IPS-NIHi7 (cell line): ENCODE data around the gene NTNG1.
"Not testable (repeated sequence)": the region's sequence is repeated elsewhere in the genome, so short reads cannot be mapped to it uniquely, and the experiment has no call there.

ENCODE experiments used
- DNase-seq: peaks from one replicate; pipeline ENCODE4 v3.0.0; 2012; ENCODE audit warnings: mixed read lengths; ENCODE audit errors: extremely low spot score

NTNG1 gene

DNA sequence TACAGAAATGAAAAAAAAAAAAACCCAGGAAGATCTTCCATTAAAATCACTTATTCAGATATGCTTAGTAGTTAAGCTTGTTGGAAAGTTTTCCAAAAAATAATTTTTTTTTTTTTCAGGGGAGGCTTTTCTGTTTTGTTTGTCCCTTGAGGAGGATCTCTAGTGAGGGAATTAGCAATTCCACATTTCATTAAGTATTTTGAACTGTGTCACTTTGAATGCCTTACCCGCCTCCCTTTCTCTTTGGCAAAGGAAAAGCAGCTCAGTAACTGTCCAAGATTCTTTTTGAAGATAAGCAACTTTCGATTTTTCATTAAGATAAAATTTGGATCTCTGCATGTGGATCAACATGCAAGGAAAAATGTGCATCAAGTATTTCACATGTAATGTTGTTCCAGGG, 1.8 kb downstream of the NTNG1 start:
- no peak for DNase-seq

DNA sequence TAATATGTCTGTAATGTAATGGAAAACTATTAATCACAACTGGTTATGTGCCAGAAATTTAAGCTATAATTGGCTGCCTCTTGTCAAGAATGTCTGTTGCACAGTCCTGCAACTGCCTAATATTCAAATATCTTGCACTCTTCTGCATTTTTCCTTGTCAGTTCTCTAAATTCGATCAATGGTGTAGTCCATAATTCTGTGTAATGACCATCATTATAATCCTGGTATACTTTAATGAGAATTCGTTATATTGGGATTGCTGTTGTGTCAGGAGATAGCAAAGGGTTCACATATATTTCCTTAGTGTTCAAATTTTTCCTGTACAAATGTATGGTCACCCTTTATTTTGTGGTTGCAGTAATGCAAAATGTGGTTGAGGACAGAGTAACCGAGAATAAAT, 4.8 kb downstream of the NTNG1 start:
- no peak for DNase-seq

DNA sequence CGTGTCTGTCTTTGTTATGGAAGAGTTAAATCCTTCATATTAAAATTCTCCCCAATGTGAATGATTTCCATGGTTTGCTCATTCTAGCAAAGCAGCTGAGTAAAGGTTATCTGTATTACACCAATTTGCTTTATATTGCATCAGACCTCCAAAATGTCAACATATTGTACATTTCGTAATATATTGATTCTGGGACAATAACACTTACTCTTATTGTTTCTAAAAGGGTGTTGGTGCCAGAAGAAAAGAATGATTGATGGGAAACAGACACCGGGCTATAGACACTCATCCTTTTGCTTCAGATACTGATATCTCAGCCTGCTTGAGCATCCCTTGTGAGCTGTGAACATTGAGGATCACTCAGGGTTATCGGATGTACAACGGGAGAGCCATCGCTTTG, 7.0 kb downstream of the NTNG1 start:
- no peak for DNase-seq

DNA sequence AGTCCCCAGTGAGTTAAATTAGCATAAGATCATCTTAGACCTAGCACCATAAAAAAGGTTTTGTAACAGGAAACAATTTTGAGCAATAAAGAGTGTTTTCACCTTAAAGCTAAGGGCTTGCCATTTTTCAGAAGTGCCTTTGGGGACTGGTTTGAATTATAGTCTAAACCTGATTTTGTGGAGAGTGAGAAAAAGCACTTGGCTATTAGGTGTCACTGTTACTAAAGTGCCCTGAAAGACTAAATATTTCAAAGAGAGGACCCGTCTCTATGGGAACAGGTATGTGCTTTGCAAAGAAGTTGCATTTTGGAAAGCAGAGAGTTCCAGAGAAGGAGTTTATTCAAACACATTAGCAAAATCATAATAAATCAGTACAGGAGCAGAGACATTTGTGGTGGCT, 9.1 kb downstream of the NTNG1 start:
- no peak for DNase-seq

DNA sequence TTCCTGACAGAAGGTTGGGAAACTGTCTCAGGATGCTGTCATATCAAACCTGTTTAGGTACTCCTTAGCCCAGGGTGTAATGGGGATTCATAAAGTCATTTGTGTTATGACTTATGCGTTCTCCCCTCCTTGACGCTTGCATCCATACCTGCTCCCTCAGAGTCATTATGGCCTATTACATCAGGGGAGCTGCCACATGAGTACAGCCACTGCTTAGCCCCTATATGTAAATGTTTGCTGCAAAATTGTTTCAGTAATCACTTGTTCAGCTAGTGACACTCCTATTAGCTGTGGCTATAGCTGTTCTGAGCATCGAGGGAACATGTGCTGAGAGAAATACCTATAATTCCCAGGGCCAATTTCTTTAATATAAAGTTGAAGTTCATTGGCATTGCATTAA, 10.5 kb downstream of the NTNG1 start:
- no peak for DNase-seq

DNA sequence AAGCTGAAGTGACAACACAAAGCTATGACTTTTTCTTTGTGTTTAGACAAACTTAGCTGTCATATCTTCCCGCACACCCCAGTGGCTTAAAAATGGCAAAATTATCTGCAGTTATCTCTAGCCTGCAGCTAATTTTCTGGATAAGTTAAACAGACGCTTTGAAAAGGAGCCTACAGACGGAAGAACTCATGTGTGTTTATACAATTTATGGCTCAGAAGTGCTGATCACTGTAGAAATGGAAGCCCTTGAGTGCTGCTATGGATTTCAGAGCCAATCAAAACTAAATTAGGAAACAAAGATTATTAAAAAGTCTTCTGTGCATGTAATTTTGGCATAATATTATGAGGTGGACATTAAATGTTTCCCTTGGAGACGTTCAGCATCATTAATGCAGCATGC, 11.6 kb downstream of the NTNG1 start:
- DNase-seq, result no peak

DNA sequence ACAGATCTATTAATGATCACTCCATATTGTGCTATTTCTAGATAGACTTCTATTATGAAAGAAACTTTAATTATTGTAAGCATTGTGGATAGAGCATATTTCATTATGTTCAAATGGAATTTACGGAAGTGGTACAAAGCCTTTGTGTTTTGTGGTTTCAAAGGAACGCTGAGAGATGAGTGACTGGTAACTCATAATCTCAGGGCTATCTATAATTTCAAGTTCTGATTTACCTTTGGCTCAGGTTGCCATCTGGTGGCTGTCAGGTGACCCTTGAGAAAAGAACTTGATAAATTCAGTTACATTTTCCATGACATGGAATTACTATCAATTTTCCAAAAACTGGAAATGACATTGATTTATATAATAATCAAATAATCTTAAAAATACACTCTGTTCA, 12.2 kb downstream of the NTNG1 start:
- no peak for DNase-seq

DNA sequence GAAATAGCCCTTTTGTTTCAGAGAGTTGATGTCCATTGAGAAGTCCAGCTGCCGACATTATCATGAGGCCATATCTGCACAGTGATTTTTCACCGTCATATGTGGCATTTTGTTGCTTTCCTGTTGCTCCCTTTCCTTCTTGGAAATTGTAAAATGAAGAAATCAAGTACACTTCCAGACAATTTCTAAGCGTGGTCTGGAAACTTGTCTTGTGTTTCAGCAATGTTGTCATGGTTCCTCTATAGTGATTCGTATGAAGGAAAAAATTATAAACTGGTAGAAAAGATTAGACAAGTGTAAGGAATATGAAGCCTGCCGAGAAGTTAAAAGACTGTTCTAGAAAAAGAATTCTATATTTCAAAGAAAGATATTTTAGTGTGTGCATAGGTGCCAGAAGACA, 17.7 kb downstream of the NTNG1 start:
- DNase-seq, result no peak

DNA sequence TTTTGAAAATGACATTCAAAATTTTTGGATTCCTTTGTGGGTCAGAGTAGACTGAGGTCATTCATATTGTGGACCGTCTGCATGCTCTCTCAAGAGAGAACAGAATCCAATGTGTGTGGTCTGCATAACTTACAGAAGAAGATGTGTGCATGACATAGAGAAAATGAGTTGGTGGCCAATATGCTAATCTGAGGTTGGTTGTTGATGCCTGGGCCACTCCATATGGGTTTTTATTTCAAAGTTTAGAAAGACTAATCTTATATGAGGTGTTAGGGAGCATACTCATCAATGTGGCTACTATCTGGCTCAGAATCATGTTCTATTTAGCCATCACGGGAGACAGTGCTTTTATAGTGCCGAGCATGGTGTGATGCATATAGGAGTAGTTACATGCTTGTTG, 18.2 kb downstream of the NTNG1 start:
- DNase-seq, result no peak

DNA sequence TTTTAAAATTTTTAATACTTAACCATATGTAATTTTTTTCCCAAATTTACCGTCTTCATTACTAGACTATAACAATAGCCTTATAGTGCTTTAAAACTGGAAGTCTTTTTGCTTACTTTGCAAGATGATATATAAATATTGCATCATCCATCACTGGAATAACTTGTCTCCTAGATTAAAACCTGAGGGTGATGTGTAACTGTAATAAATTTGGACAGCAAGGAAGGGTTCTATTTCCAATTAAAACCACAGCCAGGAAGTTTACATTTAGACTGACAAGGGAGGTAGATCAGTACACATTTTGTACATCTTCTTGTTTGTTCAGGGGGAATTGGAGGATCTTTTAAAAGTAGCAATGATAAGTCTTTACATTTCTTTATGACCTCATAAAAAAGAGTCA, 21.9 kb downstream of the NTNG1 start:
- no peak for DNase-seq

DNA sequence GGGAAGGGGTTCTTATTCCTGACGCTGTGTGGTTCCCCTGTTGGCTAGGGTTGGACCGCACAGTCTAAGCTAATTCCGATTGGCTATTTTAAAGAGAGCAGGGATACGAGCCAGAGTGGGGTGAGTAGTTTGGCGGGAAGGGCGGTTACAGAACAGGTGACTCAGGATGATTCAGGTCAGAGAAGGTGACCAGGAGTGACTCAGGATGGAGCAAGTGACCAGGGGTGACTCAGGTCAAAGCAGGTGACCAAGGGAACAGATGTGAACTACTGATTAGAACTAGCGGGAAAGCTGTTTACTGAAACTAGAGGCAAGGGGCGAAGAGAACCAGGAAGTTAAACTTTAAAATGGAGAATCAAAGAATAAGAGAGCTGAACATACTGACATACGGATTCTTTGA, 24.1 kb downstream of the NTNG1 start:
- DNase-seq, result not testable (repeated sequence)

DNA sequence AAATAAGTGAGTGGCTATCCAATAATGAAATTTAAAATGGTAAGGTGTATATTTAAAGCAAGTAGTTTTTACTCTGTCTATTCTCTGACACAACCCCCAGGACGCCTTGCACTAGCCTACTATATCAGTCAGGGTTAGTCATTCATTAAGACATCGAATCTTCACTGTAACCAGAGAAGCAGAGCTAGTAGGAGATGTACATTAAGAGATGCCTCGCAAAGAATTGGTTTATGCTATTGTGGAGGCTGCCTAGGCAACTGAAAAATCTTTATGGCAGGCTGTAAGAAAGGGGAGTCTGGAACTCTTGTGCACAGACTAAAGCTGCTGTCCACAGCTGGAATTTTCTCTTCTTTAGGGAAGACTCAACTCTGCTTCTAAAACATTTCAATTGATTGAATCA, 28.8 kb downstream of the NTNG1 start:
- no peak for DNase-seq

DNA sequence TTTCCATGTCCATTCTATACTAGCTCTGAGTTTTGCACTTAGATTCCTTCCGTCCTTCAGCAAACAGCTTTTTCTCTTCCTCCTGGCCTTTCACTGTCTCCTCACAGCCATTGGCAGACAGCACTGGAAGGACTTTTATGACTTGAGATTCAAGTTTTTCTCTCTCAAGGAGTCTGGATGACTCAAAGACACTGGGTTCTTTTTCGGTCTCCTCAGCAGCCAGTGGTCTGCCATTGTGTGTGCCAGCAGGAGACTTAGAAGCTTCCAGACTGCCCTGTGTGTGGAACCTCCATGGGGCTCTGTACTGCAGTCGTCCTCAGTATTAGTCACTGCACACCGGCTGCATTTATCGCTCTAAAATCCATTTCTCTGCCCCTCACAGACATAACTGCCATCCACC, 30.5 kb downstream of the NTNG1 start:
- DNase-seq, result no peak

DNA sequence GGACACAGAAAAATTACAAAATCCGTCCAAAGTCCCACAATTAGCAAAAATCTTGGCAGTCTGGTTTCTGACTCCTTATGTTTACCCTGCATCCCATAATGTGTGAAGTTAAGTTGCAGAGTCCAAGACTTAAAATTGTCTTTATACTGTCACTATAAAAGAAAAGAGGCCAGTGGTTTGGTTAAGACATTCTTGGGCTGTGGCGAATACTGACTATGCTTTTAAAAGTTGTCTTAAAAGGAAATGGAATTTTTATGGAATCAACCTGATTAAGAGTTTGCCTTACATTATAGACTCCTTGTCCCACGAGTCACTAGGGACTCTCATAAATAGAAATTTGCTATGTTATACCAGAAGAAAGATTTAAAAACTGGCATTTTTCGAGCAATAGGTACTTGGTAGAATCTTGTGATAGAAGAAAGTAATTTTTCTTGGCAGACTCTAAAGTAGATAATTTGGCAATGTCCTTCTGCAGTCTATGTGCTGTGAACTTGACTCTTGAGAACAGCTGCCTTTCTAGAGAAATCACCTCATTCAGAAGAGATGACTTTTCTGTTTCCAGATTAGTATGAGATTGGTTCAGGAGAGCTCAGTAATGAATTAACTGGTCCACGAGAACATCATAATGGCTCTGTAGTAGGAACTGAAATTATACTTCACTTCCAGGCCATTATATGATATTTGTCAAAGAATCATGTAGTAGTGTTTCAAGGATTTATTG, 31.8 kb downstream of the NTNG1 start:
- no peak for DNase-seq

DNA sequence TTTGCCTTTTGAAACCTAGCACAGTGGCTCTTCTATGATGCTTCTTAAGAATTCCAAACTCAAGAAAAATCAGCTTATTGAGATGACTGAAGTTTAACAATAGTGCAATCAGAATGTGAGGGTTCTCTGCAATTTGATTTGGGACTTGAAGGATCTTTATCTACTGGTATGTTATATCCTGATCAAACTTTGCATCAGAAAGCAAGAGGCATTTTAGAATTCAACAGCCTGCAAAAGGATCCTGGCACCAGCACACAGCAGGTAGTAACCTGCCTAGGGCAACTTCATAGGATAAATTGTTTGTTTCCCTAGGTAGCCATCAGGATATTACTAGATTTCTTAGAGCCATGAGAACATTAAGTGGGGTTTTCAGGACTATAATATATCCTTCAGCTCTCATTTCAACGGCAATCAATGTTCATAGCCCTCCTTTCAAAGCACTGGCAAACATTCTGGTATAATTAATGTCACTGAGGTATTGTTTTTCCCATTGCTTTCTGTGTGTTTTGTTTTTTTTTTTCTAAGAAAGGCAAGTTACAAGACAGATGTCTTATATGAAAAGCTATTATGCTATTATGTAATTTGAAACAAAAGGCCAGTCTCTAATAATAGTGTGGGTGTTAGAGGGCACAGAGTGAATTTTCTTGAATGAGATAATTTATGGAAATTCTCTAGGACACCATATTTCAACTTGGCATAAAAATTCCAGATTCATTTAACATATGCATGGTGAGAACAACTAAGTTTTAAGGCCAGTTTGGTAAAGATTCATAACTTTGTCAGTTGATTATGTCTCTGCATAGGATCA, 34.5 kb downstream of the NTNG1 start:
- no peak for DNase-seq

DNA sequence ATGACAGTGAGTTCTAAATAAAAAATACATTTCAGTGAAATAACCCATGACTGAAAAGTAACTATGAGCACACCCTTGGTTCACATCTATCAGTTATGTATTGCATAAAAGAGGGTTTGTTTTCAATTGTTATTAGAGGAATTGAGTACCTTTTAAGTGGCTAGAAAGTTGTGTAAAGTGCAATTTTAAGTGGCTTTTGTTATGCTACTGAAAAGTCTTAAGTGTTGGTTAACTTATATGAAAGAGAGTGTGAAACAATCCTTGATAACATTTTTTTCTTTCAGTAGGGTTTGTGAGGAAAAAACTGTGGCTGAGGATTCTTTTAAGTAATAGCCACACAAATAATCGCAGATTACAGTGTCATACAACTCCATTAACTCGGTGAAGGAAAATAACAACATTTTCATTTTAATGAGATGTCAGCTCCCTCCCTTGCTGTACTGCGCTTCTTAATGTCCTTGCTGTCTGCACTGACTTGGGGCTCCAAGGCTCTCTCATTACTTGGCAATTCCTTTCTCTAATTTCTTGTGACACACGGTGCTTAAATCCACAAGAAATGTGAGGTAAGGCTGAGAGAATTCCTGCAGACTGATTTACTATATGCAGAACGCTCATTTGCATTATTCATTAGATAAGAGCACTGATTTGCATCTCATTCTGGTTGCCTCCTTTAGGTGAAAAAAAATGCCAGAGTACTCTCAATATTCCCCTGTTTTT, 40.6 kb downstream of the NTNG1 start:
- no peak for DNase-seq

DNA sequence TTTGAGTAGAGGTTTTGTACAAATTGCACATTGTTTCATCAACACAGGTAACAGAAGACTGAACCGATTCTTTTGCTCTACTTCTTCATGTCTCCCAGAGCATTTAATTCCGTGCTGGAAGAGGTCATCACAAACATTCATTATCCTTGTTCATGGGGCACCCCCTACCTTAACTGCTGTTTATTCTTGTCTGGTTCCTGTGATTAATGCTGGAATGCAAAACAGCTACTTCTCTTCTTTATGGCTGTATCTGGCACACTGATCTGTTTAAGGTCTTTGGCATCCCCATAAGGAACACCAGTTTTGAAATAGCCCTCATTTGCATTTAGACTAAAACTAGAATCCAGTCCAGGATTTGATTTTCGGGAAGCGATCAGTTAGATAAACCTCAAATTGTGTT, 42.2 kb downstream of the NTNG1 start:
- DNase-seq, result no peak

DNA sequence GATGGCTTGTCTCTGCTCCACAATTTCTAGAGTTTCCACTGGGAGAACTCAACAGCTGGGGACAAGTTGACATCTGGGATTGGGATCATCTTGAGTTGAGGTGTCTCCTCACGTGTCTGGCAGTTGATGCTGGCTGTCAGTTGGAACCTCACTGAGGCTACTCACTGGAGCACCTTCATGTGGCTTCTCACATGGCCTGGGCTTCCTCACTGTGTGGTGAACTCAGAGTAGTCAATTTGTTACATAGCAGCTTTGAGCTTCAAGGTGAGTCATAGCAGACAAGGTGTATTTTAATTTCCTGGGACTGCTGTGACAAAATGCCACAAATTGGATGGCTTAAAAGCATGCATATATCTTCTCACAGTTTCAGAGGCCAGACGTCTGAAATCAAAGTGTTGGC, 44.0 kb downstream of the NTNG1 start:
- no peak for DNase-seq

DNA sequence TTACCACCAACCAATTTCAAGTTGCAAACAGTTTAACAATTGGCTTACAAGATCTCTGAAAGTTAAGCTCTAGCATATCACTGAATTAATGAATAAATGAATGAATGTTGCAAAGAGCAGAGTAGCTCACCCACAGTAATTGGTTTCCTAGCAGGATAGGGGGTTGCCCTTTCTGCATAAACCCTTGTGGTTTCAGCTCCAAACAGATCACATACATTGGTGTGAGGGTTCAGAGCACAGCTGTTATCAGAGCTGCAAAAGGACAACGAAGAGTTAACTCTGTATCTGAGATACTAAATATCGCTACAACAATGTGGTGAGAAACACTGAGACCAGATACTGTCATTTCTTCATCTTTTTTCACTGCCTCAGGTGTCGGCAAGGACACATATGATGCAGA, 46.6 kb downstream of the NTNG1 start:
- DNase-seq, result no peak

DNA sequence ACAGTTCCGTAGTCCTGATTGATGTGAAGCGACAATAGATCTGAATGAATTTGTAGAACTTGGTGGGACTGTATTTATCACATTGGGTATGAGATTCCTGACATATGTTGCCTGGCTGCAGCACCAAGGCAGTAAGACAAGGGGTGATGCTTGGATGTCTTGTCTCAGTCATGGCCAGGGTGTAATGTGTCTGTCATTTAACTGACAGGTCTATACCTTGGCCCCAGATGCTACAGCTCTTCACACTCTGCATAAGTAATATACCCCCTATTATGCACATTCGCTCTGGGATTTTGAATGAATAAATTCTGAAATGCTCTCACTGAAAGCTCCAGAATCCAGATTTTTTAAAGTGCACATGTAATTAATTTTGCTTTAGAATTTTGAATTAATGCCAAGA, 47.3 kb downstream of the NTNG1 start:
- no peak for DNase-seq

DNA sequence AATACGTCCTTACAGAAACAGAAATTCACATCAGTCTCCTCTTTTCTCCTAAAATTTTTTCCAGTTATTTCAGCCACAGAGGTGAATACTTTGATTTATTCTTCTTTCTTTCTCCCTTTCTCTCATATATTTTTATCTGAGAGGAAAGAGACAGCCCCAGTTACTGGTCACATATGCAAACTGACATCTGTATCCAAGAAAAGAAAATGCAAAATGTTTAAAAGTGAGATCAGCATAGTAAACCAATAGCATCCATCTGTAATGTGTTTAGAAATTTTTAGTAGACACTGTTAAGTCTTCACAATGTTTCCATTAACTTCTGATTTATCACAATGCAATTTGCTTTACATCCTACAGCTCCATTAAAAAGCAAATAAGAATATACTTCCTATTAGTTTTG, 53.5 kb downstream of the NTNG1 start:
- DNase-seq, result no peak

DNA sequence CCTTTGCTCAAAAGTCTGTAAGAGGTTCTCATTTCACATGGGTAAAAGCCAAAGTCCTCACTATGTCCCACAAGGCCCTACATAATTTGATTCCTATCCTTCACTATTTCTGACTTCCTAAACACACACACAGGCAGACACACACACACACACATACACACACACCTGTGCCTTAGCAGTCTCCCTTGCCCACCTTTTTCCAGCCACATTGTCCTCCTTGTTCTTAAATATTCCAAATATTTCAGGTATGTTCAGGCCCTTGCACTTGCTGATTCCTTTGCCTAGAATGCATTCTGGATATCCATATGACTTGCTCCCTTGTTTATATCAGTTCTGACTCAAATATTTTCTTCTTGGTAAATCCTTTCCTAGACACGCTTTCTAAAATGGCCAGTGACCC, 54.6 kb downstream of the NTNG1 start:
- no peak for DNase-seq

DNA sequence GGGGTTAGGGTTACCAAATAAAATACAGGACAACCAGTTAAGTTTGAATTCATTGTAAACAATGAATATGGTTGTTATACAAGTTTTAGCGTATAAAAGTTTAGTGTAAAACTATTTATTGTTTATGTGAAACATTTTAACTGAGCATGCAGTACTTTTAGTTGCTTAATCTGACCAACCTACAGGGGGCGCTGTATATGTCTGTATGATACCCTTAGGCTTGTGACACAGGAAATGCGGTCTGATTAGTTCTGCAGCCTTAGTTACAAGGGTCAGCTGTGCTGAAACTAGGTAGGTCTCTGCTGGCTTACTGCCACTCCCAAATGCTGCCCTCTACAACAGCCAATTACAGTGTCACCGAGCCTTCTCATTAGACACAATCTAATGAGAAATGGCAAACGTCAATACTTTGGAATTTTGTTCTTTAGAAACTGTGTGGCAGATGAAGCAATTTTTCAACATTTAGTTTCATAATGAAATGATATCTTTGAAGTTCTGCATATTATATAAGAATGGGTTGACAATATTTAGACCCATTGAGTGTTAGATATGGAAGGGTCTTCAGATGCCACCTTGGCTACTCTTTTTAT, 56.2 kb downstream of the NTNG1 start:
- peak; percentile 66 for DNase-seq
